DMS153 treated with DMSO at 0.1 percent for 48 hours (cell line): ENCODE data around the gene VSTM4.

Source experiments
- DNase-seq: peaks from one replicate; lab custom pipeline; 2025; ENCODE audit not compliant: unreplicated experiment; lab: John Stamatoyannopoulos, UW

The VSTM4 gene

GRCh38 chr10:49093922-49094321, 21.4 kb downstream of the VSTM4 start:
- no peak for DNase-seq

- no peak for DNase-seq
These were observed 22.8 kb downstream of the VSTM4 start for GRCh38 chr10:49092477-49092876.

GRCh38 chr10:49091450-49092210, 23.7 kb downstream of the VSTM4 start:
- DNase-seq, result no peak

- DNase-seq, result no peak
These were observed 24.5 kb downstream of the VSTM4 start for GRCh38 chr10:49090696-49091380.

DNA sequence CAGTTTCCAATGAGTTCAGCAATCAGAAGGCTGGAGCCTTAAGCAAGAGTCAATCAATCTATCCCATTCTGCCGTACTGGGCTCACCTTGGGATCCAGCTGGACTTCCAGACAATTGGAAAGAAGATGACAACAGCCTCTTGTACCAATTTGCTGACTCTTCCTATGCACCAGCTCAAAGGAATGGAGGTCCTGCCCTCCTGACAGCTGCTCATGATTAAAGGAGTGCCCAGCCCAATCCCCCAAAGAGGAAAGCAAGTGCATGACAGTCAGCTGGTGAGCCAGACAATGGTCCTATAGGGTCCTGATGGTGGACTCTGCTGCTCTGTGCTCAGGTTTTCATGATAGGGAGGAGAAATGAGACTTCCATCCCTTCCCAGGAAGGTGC, 25.1 kb downstream of the VSTM4 start:
- DNase-seq, result no peak

DNA sequence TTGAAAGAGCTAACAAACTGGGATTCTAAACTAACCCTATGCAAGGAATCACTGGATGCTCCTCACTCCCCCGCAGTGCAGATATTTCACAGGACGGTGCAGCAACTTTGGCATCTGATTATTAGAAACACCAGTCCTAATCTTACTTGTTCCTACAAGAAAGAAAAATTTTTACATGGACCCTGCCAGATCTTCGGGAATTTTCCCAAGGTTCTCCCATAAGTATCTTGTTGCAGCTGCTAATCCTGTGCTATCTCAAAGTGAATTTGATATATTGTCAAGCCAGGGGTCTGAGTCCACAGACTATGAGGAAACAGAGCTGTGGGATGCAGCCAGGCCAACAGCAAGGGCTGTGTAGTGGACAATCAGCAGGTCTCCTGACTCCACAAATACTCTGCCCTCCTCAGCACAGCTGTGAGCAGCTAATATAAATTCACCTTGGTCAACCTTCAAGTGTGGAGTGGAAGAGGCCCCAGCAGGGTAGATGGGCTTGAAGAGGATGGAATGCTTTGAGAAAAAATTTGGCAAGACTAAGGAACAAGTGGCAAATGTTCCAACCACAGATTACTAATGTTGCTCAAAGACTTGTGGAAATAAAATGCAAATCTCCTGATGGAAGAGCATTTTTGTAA, 25.6 kb downstream of the VSTM4 start:
- DNase-seq, result no peak

- DNase-seq, result no peak
These were observed 26.2 kb downstream of the VSTM4 start for GRCh38 chr10:49089152-49089551.

GRCh38 chr10:49086889-49087288, 28.4 kb downstream of the VSTM4 start:
- DNase-seq, result no peak

DNA sequence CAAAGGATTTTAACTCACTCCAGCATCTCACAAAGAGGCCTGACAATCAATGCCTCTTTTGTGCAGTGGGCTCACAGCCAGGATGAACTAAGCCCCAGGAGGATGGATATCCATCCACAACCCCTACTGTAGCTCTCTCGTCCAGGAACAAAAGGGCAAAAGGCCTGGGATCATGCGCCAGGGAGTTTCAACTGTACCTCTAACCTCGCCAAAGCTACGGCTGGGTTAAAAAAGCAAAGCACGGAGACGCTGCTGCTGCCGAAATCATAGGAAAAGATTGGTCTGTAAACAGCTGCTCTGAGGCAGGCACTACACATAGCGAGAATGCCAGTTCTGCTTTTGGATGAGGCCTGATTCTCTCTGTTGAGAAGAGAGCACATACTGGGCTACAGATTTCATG, 32.1 kb downstream of the VSTM4 start:
- DNase-seq, result no peak

- DNase-seq, result no peak
These were observed 32.6 kb downstream of the VSTM4 start for GRCh38 chr10:49082766-49083165.

DNA sequence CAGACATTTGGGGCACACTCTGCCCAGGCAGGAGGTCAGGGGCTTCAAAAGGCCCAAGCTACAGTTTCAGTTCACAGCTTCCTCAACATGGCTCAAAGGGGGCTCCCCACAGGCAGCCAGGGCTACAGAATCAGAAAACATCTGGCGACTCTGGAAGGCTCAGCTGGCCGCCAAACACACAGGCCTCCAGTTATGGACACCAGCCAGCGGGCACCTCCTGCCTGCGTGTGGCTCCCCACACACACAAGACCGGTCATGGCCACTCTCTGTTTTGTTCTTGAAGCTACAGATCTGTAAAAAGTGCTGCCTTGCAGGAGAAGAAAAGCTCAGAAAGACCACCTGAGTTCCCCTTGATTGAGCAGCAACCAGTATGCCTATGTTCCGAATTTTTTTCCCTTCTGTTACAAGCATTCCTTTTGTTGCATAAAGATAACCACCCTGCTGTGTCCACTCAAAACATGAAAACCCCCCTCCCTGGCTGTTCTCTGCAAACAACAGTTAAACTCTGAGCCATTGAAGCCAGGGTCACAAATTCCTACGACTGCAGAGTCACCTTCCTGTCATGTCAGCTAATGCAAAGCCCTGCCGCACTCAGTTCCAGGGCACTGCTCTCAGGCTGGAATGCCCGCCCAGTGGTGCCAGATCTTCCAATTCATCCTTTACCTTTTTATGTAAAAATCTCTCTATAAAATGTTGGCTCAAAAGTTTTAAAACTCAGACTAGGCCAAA, 33.6 kb downstream of the VSTM4 start:
- DNase-seq, result no peak

GRCh38 chr10:49080965-49081364, 34.4 kb downstream of the VSTM4 start:
- DNase-seq, result no peak

DNA sequence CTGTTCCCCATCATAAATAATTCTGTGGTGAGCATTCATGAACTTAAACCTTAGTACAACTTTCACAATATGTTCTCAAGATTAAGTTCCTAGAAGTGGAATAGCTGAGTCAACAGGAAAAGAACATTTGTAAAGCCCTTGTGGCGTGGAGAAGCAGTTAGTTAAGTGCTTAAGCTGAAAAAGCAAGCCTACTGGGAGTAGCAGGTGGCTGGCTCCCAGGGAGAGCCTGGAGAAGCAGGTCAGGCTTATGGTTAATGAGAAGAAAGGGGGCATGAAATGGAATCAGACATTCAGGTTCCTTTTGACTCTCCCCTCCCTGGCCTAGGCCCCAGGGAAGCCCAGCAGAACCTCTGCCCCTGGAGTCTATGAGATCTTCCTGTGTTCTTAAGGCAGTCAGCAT, 35.3 kb downstream of the VSTM4 start:
- no peak for DNase-seq

- no peak for DNase-seq
These were observed 35.8 kb downstream of the VSTM4 start for GRCh38 chr10:49079499-49079898.

DNA sequence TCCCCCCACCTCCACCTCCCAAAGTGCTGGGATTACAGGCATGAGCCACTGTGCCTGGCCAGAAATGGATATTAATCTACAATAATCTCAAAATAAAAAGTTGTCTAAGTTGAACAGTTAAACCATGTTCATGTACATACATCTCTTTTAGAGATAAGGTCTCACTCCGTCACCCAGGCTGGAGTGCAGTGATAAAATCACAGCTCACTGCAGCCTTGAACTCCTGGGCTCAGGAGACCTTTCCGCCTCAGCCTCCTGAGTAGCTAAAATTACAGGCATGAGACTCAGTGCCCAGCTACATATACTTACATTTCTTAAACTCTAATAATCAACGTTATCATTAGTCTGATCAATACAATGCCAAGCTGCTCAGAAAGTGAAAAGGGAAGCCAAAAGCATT, 36.2 kb downstream of the VSTM4 start:
- no peak for DNase-seq

DNA sequence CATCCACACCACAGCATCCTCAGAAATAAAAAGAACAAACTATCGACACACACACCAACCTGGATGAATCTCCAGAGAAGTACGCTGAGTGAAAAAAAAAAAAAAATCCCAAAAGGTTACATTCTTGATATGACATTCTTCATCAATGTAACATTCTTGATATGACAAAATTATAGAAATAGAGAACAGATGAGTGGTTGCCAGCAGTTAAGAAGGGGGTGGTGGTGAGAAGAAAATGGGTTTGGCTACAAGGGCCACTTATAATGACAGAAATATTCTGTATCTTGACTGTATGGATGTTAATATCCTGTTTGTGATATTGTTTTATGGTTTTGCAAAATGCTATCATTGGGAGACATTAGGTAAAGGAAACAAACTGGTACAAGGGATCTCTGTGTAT, 36.9 kb downstream of the VSTM4 start:
- no peak for DNase-seq

- no peak for DNase-seq
These were observed 38.4 kb downstream of the VSTM4 start for GRCh38 chr10:49076741-49077521.

DNA sequence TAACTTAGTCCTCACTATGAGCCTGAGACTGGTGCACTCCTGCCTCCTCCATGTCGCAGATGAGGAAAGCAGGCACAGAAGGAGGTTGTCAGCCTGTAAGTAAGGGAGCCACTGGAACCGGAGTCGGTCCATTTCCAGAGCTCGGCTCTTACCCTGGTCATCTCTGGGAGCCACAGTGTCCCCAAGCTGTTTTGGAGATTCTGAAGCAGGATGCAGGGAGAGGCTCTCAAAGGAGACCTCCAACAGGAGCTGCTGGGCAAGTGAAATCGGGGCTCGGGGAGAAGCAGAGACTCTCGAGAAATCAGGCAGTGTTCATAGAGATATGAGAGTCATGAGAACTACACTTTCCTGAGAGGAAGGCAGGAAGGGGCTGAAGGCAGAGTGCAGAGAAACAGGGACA, 39.0 kb downstream of the VSTM4 start:
- DNase-seq, result no peak

- DNase-seq, result no peak
These were observed 39.6 kb downstream of the VSTM4 start for GRCh38 chr10:49075743-49076142.

DNA sequence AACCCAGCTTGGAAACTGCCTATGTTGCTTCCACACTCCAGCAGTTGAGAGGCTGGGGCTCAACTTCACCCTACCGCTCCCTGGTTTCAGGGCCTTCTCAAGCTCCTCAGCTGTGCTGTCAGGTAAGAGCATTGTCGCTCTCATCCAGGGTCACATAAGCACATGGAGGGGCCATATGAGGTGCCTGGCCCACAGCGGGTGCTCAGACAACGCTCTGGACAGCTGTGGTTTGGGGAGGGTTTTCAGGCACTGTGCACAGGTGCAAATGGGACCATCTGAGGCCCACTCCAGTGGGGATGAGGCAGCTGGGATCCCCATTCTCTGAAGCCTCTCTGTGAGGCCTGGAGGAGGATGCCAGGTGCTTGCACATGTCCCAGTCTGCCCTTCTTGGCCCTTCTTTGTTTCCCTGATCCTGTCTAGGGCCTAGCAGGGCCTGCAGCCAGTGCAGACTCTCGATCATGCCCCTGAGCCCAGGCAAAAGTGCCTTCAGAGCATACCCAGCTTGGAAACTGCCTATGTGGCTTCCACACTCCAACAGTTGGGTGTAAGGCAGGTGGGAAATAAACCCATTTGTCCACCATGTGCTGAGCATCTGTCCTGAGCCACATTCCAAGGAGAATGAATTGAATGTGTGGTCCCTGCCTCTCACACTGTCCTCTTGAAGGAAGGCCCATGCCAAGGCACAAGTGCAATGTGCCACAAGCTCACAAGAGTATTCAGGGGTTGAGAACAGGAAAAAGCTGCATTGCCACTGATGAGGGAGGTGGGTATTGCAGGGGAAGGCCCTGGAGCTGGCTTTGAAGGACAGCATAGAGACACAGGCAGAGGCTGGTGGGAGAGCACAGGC, 40.3 kb downstream of the VSTM4 start:
- no peak for DNase-seq
